Mucosa of descending colon (tissue), 3 donors: Measurements from ENCODE around the gene FOXL1. TPM values are rescaled to one million over a fixed set of nuclear protein-coding genes. Genes with fewer than 3 reads are reported as not detected.

Experiments
- ATAC-seq: fragments of 200-7000 bp; cut with Tn5 transposase; one replicate; pipeline ENCODE4 v1.9.1; 2020; ENCODE audit warnings: mild to moderate bottlenecking, moderate library complexity
- DNase-seq, 3 donors: peaks; one replicate each; pipeline ENCODE4 v3.0.0-alpha.2; 2020
- H3K36me3 ChIP-seq: fragments of 200-600 bp; one replicate; pipeline ENCODE4 v1.8.0; 2021; ENCODE audit warnings: low read depth, mild to moderate bottlenecking
- H3K4me1 ChIP-seq: fragments of 200-600 bp; one replicate; pipeline ENCODE4 v1.8.0; 2021; ENCODE audit warnings: low read depth, mild to moderate bottlenecking
- H3K4me3 ChIP-seq: fragments of 200-600 bp; one replicate; pipeline ENCODE4 v1.8.0; 2021; ENCODE audit warnings: mild to moderate bottlenecking
- H3K9me3 ChIP-seq: fragments of 200-600 bp; one replicate; pipeline ENCODE4 v1.8.0; 2021; ENCODE audit warnings: mild to moderate bottlenecking
- CTCF ChIP-seq: fragments of 200-600 bp; IDR thresholded peaks from one replicate; pipeline ENCODE4 v1.8.0; 2022; ENCODE audit warnings: antibody characterized with exemption, mild to moderate bottlenecking
- intact Hi-C, 2 donors: fragments of 100-400 bp; cut with DNase I in 1 of 2; cut with micrococcal nuclease in 1 of 2; formaldehyde crosslinking; loops; one replicate each; pipeline versions ENCODE4 v1.11.0 to v1.11.1; 2022; cut with DNase I, micrococcal nuclease
- total RNA-seq, 3 donors: library from RNA; stranded (reverse); fragmentation: NEBNext Ultra II Directional in 2 of 3; extraction: Animal tissue kit (Norgen Biotek cat#: 25700) in 2 of 3; gene quantifications; one replicate each; pipeline versions ENCODE4 v1.2.1 to v1.2.4, GENCODE V29; 2021 to 2023
- donor health status: DM: no; HTN: no; CAD: no; lungs with moderate emphysema.
- donor health status: DM: no; HTN: no; CAD: no.
- donor health status: DM: no; HTN: yes; CAD: no.

The FOXL1 gene
- total RNA-seq, 3 donors from 2014 or later = 1.1 to 3.6 (median 2.4) TPM

- H3K4me1 ChIP-seq = peaks cover 10% of the 10 kb centered on the region
- TF ChIP-seq CTCF = peak; percentile 100
- no peak overlapping the region for H3K4me3 ChIP-seq
- no peaks in the 10 kb centered on the region for H3K9me3 ChIP-seq
- ATAC-seq (peak; percentile 100), DNase-seq (peak; percentile 81 to 96 (median 85))
- intact Hi-C loops = loop anchor here (5.0 kb wide), 2 partner anchors 499 to 709 kb away; no protein-coding TSS in a partner anchor
- no peaks in the 10 kb centered on the region for H3K36me3 ChIP-seq
These were observed 14.6 kb upstream of the FOXL1 start for GRCh38 chr16:86563469-86564345.

GRCh38 chr16:86565181-86565631 is 13.1 kb upstream of the FOXL1 start:
- Histone ChIP-seq H3K9me3 (no peaks in the 10 kb centered on the region), H3K4me1 (peaks cover 10% of the 10 kb centered on the region), H3K36me3 (no peaks in the 10 kb centered on the region), H3K4me3 (no peak overlapping the region)
- ATAC-seq = no peak
- no peak for TF ChIP-seq CTCF
- intact Hi-C loops = loop anchor here in 1 of 2 donors (5.0 kb wide), 1 partner anchor 497 kb away; no protein-coding TSS in a partner anchor
- DNase-seq = no peak

GRCh38 chr16:86565644-86566511 is 12.5 kb upstream of the FOXL1 start:
- TF ChIP-seq CTCF = no peak
- Histone ChIP-seq H3K4me3 (no peak overlapping the region), H3K36me3 (no peaks in the 10 kb centered on the region)

GRCh38 chr16:86566601-86566965 is 11.8 kb upstream of the FOXL1 start, which contains the start of gene FOXC2:
TSS of gene FOXC2 (plus strand) at chr16:86566829. CDS start at chr16:86567336, 507 bp downstream.
- TF ChIP-seq CTCF = no peak
- ATAC-seq (peak; percentile 26), DNase-seq (peak; percentile 64 to 73 (median 72))
- peaks cover 10% of the 10 kb centered on the region for H3K4me1 ChIP-seq
- no peak within 1 kb of the TSS for H3K4me3 ChIP-seq
- intact Hi-C loops = loop anchor here in 1 of 2 donors (5.0 kb wide), 1 partner anchor 496 kb away; no protein-coding TSS in a partner anchor
- no peaks in the 10 kb centered on the region for H3K36me3 ChIP-seq
- H3K9me3 ChIP-seq = no peaks in the 10 kb centered on the region

More at GRCh38 chr16:86565644-86566511, 12.5 kb upstream of the FOXL1 start:
- DNase-seq = no peak
- intact Hi-C loops = loop anchor here in 1 of 2 donors (5.0 kb wide), 1 partner anchor 496 kb away; no protein-coding TSS in a partner anchor
- no peak for ATAC-seq
- H3K4me1 ChIP-seq = peaks cover 10% of the 10 kb centered on the region
- H3K9me3 ChIP-seq = no peaks in the 10 kb centered on the region

GRCh38 chr16:86566966-86567700 is 11.2 kb upstream of the FOXL1 start:
- Histone ChIP-seq H3K36me3 (no peaks in the 10 kb centered on the region), H3K4me3 (no peak overlapping the region), H3K4me1 (peaks cover 10% of the 10 kb centered on the region), H3K9me3 (no peaks in the 10 kb centered on the region)
- intact Hi-C loops = loop anchor here in 1 of 2 donors (5.0 kb wide), 1 partner anchor 495 kb away; no protein-coding TSS in a partner anchor
- TF ChIP-seq CTCF = no peak
- ATAC-seq = no peak
- DNase-seq = no peak
